Stromal cell of bone marrow (primary cell): ENCODE results near the gene IL32.
"Not testable (repeated sequence)": the region's sequence is repeated elsewhere in the genome, so short reads cannot be mapped to it uniquely, and the experiment has no call there.

ENCODE experiments used
- DNase-seq: peaks from one replicate; pipeline ENCODE4 v3.0.0-alpha.2; 2012; ENCODE audit warnings: low read depth

IL32 gene

DNA sequence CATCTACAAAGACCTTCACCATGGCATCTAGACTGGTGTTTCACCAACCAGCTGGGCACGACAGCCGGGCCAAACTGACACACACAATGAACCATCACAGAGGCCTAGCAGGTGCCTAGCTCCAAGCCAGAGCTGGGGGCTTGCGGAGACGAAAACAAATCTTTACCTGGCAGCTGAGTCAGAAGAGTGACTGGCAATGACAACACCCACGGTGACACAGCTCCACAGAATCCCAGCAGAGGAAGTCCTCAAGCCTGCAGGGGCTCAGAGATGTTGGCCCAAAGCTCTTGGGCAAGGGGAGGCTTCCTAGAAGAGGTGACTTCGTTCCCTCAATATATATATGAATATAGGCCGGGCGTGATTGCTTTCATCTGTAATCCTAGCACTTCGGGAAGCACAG, 13.9 kb upstream of the IL32 start:
- DNase-seq: no peak

DNA sequence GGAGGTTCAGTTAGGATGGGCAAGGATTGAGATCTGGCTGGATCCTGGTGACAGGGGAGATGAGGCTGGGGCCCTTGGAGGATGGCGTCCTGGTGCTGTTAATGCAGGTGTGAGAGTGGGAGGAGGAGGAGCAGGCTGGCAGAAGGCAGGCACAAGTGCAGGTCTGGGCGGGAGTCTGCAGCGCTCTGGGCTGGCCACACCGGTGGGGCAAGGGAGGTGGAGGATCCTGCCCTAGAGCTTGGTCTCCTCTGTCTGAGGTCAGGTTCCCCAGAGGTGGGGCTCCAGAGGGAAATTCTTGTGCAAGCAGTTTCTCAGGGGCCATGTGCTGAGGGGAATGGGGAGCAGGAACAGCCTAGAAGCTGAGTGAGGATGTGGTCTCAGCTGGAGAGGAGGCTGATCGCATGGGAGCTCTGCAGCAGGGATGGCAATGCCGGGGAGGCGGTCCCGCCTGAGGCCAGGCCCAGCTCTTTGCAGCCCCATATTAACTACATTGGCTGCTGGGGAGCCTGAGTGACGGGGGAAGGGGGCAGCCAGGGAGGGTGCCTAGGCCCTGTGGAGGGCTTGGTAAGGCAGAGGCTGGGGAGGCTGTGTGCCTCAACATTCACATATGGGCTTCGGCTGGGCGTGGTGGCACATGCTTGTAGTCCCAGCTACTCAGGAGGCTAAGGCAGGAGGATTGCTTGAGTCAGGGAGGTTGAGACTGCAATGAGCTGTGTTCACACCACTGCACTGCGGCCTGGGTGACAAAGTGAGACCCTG, 12.7 kb upstream of the IL32 start:
- not testable (repeated sequence) for DNase-seq

DNA sequence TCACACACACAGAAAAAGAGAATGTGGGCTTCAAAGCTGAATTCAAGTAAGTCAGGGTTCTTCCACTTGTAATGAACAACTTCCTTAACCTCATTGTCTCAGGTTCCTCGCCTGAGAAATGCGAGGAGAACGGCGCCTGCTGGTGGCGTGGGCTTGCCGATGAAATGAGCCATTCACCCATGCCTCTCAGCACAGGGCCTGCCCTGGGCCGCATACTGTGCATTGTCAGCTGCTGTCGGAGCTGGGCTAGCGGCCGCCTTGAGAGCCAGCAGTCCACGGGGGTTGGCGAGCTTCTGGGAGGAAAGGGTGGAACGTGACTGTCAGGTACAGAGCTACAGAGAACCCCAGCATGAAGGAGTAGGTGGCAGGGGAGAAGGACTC, 12.1 kb upstream of the IL32 start:
- DNase-seq: not testable (repeated sequence)

DNA sequence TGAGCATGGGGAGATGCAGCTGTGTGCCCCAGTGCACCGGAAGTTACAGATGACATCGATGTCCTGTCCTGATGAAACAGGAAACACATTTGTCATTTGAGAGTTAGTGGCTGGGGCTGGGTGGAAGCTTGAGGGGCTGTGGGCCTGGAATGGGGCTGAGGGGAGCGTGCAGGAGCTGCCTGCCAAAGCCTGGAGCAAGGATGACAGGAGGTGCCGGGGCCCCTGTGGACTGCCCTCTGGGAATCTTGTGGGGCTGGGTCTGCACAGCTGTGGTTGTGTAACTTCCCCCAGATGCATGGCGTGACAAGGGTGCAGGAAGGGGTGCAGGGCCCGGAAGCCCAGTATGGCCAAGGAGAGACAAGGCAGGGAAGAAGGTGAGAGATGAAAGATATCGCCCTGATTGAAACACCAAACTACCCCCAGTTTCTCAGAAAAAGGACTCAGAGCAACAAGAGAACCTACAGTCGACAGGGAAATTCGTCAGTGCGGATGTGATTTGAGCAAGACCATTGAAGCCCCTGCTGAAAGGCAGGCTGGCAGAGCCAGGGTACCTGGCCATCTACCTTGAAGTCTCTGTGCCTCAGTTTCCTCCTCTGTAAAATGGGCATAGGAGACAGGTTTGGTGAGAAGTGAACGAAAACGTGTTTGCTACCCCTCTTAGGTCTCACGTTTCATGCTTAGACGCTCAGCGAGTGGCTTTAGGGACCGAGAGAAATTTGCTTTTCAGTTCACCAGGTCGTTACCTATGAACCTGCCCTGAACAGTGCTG, 10.3 kb upstream of the IL32 start:
- no peak for DNase-seq

DNA sequence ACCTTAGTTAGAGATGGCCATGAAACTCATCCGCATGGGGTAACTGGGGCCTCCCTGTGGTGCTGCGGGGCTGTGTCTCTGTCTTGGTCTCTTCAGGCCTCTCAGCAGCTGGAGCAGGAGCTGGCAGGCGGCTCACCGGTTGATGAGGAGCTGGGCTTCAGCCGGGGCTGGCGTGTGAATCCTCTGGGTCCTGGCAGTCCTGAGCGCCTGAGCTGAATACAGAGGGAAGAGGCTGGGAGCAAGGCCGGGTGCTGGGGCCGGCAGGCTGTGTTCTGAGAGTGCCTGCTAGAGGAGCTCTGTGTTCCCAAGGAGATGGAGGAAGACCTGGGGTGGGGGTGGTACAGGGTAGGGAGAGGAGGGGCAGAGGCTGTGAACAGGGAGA, 9.7 kb upstream of the IL32 start:
- DNase-seq: not testable (repeated sequence)

DNA sequence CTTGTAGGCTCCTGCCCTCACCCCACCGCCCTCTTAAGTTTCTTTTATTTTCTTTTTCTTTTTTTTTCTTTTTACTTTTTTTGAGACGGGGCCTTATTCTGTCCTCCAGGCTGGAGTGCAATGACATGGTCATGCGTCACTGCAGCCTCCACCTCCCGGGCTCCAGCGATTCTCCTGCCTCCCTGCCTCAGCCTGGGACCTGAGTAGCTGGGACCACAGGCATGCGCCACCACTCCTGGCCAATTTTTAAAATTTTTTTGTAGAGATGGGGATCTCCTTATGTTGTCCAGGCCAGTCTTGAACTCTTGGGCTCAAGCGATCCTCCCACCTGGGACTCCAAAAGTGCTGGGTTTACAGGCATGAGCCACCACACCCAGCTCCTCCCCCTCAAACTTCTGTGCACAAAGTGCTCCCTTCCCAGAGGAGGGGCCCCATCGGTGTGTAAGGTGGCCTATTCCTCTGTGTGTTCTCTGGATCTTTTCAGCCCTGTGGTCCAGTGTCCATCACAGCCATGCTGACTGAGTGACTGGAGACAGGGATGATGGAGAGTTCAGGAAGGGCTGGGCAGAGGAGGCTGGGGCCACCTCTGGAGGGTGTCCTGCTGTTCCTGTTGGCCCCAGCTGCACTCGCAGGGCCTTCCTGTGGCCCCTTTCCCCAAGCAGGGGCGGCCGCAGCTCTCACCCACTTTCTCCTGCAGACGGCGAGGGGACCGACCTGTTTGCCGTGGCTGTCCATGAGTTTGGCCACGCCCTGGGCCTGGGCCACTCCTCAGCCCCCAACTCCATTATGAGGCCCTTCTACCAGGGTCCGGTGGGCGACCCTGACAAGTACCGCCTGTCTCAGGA, 8.9 kb upstream of the IL32 start:
- no peak for DNase-seq

DNA sequence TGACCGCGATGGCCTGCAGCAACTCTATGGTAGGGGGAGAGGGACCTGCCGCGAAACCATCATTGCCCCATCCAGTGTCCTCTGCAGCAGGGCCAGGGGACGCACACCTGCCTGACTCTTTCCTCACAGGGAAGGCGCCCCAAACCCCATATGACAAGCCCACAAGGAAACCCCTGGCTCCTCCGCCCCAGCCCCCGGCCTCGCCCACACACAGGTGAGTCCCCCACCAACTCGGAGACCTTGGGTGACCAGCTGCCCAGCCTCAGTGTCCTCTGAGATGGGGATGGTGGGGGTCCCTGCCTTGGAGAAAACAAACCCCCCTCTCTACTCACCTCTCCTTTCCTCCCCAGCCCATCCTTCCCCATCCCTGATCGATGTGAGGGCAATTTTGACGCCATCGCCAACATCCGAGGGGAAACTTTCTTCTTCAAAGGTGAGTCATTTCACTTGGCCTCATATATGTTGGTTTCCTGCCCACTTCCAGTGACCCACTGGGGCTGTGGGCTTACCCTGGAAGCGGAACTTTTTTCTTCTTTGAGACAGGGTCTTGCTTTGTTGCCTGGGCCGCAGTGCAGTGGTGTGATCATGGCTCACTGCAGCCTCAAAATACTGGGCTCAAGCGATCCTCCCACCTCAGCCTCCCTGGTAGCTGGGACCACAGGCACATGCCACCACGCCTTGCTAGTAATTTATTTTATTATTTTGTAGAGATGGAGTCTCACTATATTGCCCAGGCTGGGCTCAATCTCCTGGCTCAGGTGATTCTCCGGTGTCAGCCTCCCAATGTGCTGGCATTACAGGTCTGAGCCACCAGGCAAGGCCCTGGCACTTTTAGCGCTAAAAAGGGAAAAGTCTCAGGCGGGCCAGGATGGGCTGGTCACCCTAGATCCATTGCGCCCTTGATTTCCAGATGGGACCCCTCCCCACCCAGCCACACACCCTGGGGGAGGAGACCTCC, 8.0 kb upstream of the IL32 start:
- DNase-seq: no peak

DNA sequence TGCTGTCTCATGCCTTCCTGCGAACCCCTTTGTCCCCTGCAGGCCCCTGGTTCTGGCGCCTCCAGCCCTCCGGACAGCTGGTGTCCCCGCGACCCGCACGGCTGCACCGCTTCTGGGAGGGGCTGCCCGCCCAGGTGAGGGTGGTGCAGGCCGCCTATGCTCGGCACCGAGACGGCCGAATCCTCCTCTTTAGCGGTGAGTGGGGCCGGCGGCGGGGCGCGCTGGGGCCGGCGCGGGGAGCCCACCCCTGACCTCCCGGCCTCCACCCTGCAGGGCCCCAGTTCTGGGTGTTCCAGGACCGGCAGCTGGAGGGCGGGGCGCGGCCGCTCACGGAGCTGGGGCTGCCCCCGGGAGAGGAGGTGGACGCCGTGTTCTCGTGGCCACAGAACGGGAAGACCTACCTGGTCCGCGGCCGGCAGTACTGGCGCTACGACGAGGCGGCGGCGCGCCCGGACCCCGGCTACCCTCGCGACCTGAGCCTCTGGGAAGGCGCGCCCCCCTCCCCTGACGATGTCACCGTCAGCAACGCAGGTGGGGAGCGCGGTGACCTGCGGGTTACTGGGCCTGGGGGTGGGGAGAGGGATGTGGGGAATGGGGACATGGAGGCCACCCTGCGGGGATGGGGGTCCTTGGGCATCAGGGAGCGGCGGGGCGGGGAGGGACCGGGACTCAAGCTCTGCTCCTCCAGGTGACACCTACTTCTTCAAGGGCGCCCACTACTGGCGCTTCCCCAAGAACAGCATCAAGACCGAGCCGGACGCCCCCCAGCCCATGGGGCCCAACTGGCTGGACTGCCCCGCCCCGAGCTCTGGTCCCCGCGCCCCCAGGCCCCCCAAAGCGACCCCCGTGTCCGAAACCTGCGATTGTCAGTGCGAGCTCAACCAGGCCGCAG, 7.1 kb upstream of the IL32 start:
- DNase-seq: no peak

DNA sequence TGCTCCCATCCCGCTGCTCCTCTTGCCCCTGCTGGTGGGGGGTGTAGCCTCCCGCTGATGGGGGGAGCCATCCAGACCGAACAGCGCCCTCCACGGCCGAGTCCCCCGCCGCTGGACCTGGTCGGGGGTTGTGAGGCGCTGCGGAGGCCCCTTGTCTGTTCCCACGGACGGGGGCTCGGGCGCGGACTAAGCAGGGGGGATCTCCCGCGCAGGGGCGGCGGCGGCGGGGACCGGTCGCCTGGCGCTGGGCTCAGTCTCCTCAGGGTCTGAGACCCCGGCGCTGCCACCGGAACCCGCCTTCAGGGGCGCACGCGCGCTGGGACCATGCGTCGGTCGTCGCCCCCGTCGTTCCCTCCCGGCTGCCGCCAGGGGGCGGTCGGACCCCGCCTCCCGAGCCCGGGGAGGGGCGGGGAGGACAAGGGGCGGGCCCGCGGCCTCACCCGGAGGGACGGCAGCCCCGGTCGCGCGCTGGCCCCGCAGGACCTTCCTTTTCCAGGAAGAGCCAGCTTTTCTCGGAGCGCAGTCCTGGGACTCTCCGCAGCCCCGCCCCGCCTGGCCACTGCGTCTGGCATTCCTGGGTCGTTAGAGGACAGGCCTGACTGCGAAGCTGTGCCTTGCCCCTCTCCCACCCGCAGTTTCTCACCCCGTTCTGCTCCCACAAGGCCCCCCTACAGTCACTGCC, 6.3 kb upstream of the IL32 start:
- peak; percentile 53 for DNase-seq

DNA sequence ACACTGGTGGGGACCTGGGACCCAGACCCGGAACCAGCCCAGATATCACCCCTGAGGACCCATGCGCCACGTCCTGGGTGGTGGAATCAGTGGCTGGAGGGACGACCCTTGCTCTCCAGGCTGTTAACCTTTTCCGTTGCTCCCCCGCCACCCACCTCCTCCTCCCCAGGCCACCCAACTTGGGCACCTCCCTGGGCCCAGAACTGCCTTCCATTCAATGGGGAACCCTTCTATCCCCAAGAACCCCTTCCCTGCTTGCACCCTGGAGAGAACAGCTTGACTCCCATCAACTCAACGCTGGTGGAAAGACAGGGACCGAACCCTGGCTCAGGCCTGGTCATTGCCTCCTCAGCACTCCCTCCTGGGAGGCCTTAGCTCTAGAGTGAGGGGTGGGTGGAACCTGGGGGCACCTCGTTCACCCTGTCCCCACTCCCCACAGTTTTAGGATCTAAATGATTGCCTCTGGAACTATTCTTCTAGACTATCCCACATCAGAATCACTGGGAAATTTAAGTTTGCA, 5.7 kb upstream of the IL32 start:
- no peak for DNase-seq

DNA sequence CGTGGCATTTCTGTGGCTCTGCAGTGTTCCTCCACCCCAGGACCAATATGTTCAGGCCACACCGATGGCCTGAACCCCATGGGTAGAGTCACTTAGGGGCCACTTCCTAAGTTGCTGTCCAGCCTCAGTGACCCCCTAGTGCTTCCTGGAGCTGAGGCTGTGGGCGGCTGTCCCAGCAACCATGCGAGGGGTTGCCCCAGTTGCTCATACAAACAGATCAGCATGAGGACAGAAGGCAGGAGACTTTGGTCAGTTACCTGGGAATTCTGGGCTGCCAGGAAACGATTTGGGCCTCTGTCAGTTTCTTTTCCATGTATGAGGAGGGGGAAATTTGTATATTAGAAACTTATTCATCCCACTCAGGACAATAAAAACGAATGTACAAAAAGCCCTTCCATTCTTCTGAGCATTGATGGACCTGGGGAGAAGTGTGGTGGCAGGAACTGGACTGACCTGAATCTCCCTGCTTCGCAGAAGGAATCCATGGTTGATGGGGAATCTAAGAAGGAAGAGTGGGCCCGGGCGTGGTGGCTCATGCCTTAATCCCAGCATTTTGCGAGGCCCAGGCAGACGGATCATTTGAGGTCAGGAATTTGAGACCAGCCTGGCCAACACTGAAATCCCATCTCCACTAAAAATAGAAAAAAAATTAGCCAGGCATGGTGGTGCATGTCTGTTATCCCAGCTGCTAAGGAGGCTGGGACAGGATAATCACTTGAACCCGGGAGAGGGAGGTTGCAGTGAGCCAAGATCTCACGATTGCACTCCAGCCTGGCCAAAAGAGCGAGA, 4.9 kb upstream of the IL32 start:
- no peak for DNase-seq

DNA sequence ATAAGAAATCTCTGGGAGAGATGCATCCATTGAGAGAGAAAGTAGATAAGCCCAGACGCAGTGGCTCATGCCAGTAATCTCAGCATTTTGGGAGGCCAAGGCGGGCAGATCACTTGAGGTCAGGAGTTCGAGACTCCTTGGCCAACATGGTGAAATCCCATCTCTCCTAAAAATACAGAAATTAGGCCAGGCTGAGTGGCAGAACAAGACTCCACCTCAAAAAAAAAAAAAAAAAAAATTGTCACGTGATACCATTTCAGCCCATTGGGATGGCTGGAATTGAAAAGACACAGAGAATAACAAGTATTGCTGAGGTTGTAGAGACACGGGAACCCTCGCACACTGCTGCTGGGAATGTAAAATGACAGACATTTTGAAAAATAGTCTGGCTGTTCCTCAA, 2.9 kb upstream of the IL32 start:
- no peak for DNase-seq

DNA sequence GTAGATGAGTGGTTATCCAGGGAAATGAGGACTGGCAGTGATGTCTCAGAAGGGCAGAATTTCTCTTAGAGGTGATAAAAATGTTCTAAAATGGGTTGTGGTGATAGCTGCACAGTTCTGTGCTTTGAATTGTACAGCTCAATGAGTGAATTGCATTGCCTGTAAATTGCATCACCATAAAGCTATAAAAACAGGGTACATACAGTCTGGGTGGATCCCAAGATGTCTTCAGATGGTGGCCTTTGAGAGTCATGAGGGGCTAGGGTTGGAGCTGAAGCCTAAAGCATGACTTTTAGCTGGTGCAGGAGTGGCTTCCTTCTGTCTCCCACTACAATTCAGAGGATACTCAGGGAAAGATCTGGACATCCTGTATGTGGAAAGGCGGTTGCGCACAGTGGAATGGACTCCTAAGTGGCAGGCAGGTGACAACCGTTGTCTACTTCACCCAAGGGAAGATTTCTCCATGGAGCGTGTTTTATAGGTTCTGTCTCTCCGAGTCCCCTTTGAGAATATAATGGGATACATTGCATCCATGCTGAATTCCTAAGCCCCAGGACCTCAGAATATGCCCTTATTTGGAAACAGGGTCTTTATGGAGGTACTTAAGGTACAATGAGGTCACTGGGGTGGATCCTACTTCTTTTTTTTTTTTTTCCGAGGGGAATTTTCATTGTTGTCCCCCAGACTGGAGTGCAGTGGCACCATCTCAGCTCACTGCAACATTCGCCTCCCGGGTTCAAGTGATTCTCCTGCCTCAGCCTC, 1.6 kb upstream of the IL32 start:
- no peak for DNase-seq

DNA sequence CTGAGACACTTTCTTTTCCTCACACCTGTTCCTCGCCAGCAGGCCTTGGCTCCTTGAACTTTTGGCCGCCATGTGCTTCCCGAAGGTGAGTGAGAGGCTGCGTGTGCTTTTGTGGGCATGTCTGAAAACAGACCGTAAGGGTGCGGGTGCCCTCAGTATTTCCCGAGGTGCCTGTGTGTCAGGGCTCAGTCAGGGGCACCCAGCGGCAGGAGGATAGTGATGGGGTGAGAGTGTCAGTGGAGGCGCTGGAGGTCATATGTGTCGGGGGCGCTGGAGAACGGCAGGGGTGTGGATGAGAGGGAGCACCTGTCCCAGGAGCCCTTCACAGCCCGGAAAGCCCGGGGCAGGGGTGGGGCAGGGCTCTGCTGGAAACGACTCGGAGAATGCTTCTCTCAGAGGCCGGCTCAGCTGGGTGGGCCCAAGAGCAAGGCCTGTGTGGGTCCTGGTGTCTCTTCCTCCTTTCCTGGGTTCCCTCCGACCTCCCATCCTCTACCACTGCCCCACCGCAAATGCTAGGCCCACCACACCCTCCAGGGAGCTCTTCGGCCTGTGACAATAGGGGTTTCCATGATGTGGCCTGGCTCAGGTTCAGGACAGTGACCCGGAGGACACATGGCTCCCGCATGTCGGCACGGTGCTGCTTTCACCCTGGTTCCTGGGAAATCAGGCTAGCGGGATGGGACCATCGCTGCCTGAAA, 451 bp downstream of the IL32 start:
- no peak for DNase-seq

DNA sequence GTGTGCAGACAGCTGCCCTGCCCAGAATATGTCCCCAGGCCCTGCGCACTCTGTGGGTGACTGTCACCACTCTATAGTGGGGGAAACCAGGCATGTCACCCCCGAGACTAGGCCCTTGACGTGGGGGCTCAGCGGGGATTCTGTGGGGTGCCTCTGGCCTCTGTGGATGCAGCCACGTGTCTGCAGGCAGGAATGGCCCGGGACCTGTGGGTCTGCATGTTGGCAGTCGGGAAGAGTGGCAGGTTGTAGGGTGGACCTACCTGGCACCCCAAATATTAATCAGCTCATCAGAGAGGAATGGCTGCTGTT, 954 bp downstream of the IL32 start:
- DNase-seq: no peak

DNA sequence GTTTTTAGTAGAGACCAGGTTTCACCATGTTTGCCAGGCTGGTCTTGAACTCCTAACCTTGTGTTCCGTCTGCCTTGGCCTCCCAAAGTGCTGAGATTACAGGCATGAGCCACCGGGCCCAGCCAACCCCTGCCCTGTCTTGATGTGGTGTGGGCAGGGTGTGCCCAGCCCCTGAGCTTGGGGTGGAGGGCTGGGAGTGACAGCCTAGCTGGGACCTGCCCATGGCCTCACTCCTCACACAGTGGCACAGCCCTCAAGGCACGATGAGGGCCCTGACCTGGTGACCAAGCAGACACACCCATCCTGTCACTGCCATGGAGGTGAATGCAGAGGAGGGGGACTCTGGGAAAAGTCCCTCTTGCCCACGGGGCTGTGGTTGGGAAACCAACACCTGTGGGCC, 3.0 kb downstream of the IL32 start:
- no peak for DNase-seq

DNA sequence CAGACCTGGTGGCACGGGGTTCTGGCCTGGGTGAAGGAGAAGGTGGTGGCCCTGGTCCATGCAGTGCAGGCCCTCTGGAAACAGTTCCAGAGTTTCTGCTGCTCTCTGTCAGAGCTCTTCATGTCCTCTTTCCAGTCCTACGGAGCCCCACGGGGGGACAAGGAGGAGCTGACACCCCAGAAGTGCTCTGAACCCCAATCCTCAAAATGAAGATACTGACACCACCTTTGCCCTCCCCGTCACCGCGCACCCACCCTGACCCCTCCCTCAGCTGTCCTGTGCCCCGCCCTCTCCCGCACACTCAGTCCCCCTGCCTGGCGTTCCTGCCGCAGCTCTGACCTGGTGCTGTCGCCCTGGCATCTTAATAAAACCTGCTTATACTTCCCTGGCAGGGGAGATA, 3.7 kb downstream of the IL32 start:
- not testable (repeated sequence) for DNase-seq

DNA sequence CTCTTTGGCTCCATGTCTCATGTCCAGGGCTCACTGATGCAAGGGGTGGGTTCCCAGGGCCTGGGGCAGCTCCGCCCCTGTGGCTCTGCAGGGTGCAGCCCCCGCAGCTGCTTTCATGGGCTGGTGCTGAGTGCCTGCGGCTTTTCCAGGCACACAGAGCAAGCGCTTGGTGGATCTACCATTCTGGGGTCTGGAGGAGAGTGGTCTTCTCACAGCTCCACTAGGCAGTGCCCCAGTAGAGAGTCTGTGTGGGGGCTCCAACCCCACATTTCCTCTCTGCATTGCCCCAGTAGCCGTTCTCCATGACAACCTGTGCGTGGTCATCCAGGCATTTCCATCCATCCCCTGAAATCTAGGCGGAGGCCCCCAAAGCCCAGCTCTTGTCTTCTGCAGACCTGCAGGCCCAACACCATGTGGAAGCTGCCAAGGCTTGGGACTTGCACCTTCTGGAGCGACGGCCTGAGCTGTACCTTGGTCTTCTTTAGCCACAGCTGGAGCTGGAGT, 5.2 kb downstream of the IL32 start:
- no peak for DNase-seq
